ENCODE results near the gene SBK1.
"Not testable (repeated sequence)": the region's sequence is repeated elsewhere in the genome, so short reads cannot be mapped to it uniquely, and the experiment has no call there.

DNA sequence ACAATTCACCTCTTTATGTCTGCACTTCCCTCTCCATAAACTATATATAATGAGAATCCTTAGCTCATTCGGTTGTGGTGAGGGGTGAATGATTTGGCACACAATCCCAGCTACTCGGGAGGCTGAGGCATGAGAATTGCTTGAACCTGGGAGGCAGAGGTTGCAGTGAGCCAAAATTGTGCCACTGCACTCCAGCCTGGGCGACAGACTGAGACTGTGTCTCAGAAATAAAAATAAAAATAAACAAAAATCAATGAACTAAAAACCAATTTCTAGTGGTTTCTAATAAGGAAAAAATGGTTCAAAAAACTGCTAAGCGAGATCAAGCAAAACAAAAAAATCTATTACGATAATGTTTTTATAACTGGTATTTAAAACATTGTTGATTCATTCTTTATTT, 71.1 kb downstream of the SBK1 start, which contains the start of gene NPIPB6:
- TF ChIP-seq YY1 (IDR thresholded peaks at IDR 0.05; ENCODE audit: insufficient read depth, insufficient read length); ZNF274 (IDR thresholded peaks at IDR 0.05; ENCODE audit: low read depth, low read length); SUZ12 (IDR thresholded peaks at IDR 0.05; ENCODE audit: extremely low read depth, insufficient read depth, insufficient read length): not testable (repeated sequence)

Data from NT2/D1 (cell line).